Spleen (tissue), 7 donors: ENCODE data around the gene FRS3.

Source experiments
- CTCF ChIP-seq, 11 experiments: fragments of 200-600 bp in 7 of 11; fragments of 450-650 bp in 4 of 11; sonication (generic) in 4 of 11; IDR thresholded peaks in 8 of 11; conservative IDR thresholded peaks in 3 of 11; 1 replicate in 7 of 11; 2 replicates in 4 of 11; pipeline versions ENCODE4 v1.4.0 to v1.8.0; 2016 to 2021; ENCODE audit warnings: antibody characterized with exemption in 11 of 11, inconsistent platforms in 4 of 11, mild to moderate bottlenecking in 1 of 11
- POLR2A ChIP-seq, 3 donors: fragments of 450-650 bp; IDR thresholded peaks; one replicate each; pipeline ENCODE4 v1.5.1; 2017; ENCODE audit warnings: antibody characterized with exemption in 3 of 3, mild to moderate bottlenecking in 1 of 3
- POLR2AphosphoS5 ChIP-seq, 3 donors: sonication (generic); formaldehyde crosslinking; IDR thresholded peaks; one replicate each; pipeline ENCODE4 v1.5.1; 2017; ENCODE audit warnings: antibody characterized with exemption in 3 of 3
- donor health status: DM: no; HTN: no; CAD: no; lungs with moderate emphysema.
- donor health status: DM: no; HTN: no; CAD: no.
- donor health status: DM: no; HTN: no; CAD: no.

GRCh38 chr6:41789390-41789724 lies 9.7 kb upstream of the FRS3 start:
- TF ChIP-seq POLR2A (IDR thresholded peaks at IDR 0.05) = no peak
- TF ChIP-seq CTCF (IDR thresholded peaks at IDR 0.05 in 8 of 11, conservative IDR thresholded peaks at IDR 0.05 in 3 of 11) = no peak
- no peak for TF ChIP-seq POLR2AphosphoS5 (IDR thresholded peaks at IDR 0.05)
